ENCODE data around the gene JAKMIP1.

Gene JAKMIP1

GRCh38 chr4:6200011-6200921, at the start of gene JAKMIP1:
TSS of gene JAKMIP1 (minus strand) at chr4:6200549. CDS start at chr4:6112850, 87,699 bp downstream.
- FAIRE-seq: no peak

- FAIRE-seq: no peak
Observed at GRCh38 chr4:6248394-6248793, 48.0 kb upstream of the JAKMIP1 start.

GRCh38 chr4:6246170-6246634, 45.9 kb upstream of the JAKMIP1 start:
- FAIRE-seq: no peak

- no peak for FAIRE-seq
Observed at GRCh38 chr4:6245246-6246169, 45.2 kb upstream of the JAKMIP1 start.

- no peak for FAIRE-seq
Observed at GRCh38 chr4:6242271-6243029, 42.1 kb upstream of the JAKMIP1 start.

- no peak for FAIRE-seq
Observed at GRCh38 chr4:6241062-6241845, 40.9 kb upstream of the JAKMIP1 start.

GRCh38 chr4:6239968-6240367, 39.6 kb upstream of the JAKMIP1 start:
- no peak for FAIRE-seq

GRCh38 chr4:6239486-6239885, 39.1 kb upstream of the JAKMIP1 start:
- no peak for FAIRE-seq

GRCh38 chr4:6236816-6237390, 36.6 kb upstream of the JAKMIP1 start:
- FAIRE-seq: no peak

- FAIRE-seq: no peak
Observed at GRCh38 chr4:6235901-6236640, 35.7 kb upstream of the JAKMIP1 start.

GRCh38 chr4:6235012-6235411, 34.7 kb upstream of the JAKMIP1 start:
- FAIRE-seq: no peak

GRCh38 chr4:6233929-6234328, 33.6 kb upstream of the JAKMIP1 start:
- no peak for FAIRE-seq

GRCh38 chr4:6232836-6233785, 32.8 kb upstream of the JAKMIP1 start:
- FAIRE-seq: no peak

- no peak for FAIRE-seq
Observed at GRCh38 chr4:6231663-6232165, 31.4 kb upstream of the JAKMIP1 start.

- FAIRE-seq: no peak
Observed at GRCh38 chr4:6230827-6231662, 30.7 kb upstream of the JAKMIP1 start.

GRCh38 chr4:6230502-6230785, 30.1 kb upstream of the JAKMIP1 start:
- FAIRE-seq: no peak

GRCh38 chr4:6229671-6230501, 29.5 kb upstream of the JAKMIP1 start:
- FAIRE-seq: no peak

- FAIRE-seq: no peak
Observed at GRCh38 chr4:6229095-6229494, 28.7 kb upstream of the JAKMIP1 start.

Data from colon (tissue), 2 donors.